Bronchial smooth muscle cell (primary cell): ENCODE measurements around the gene ARMH2. TPM values are rescaled to one million over a fixed set of nuclear protein-coding genes. Genes with fewer than 3 reads are reported as not detected.

ENCODE experiments used
- total RNA-seq: library from RNA; depleted of rRNA; stranded (reverse); fragments of >200 nt; gene quantifications from 2 replicates; pipeline ENCODE4 v1.2.1, GENCODE V29; 2014

Gene ARMH2
- not detected in 2 replicates for total RNA-seq

DNA sequence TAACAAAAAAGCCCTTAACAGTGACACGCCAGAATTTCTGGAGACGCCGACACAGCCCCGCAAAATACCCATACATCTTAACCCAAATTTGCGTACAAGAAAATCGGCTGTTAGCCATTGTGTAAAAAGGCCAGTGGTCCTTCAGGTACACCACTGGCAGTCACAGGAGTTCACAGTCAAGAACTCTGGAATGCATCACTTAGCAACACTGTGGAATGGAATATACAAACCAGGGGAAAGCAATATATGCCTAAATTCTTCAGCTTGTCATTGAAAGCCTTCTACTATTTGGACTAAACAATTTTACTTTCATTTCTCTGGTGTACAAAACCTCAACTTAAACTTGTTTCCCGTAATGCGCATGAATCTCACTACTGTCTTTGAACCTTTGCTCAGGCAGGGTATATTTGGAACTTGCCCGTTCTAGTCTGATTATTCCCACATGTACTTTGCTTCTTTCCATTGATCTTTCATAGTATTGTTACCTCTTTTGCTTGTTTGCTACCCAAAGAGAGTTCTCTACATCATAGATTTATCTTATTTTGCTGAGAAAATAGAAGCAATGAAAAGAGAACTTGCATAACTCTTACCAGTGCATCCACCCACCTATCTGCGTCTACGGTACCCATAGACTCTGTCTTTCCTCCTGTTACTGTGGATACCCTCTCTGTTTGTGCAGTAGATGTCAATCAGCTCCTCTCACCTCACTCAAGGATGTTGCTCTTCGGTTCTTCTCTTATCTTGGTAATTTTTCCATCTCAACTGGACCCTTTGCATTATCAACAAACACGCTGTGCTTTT lies at the start of gene ARMH2:
Gene ARMH2, minus strand, starts transcription at position 178 of the 801 bp plus-strand sequence. Its CDS starts 60 bp downstream, at position 118.

GRCh38 chr6:24774696-24775519 lies 23.8 kb downstream of the ARMH2 start, which contains the start of gene GMNN:
Gene GMNN, plus strand, starts transcription at chr6:24774937. Its CDS starts 2,310 bp downstream, at chr6:24777247.

Other genes starting within 250 kb of the ARMH2 start
- under 0.01 and 0.09 TPM in 2 replicates for gene KIAA0319, start 152.7 kb downstream of the ARMH2 start, total RNA-seq
- 36.6 and 39.5 TPM in 2 replicates for gene TDP2, start 132.0 kb downstream of the ARMH2 start, total RNA-seq
- 9.1 and 14.3 TPM in 2 replicates for gene ACOT13, start 131.8 kb downstream of the ARMH2 start, total RNA-seq
- gene C6orf62, start 79.8 kb downstream of the ARMH2 start, total RNA-seq: 42.3 and 60.7 TPM in 2 replicates
- gene GMNN, start 24.0 kb downstream of the ARMH2 start, total RNA-seq: 9.9 and 12.1 TPM in 2 replicates
- gene RIPOR2, start 137.0 kb upstream of the ARMH2 start, total RNA-seq: 0.16 and 0.34 TPM in 2 replicates